Upper lobe of left lung (tissue), 4 donors: ENCODE measurements around the gene DAG1.

ENCODE experiments used
- POLR2A ChIP-seq, 4 donors: fragments of 450-650 bp; IDR thresholded peaks; one replicate each; pipeline ENCODE4 v1.5.1; 2016 to 2017; ENCODE audit warnings: antibody characterized with exemption in 4 of 4, mild to moderate bottlenecking in 2 of 4
- TF ChIP-seq, protein P1 (sequence below), 6 experiments: fragments of 450-650 bp in 4 of 6; fragments of 200-600 bp in 2 of 6; sonication (generic) in 2 of 6; IDR thresholded peaks; one replicate each; pipeline ENCODE4 v1.5.1; 2016 to 2019; ENCODE audit warnings: antibody characterized with exemption in 6 of 6

DNA sequence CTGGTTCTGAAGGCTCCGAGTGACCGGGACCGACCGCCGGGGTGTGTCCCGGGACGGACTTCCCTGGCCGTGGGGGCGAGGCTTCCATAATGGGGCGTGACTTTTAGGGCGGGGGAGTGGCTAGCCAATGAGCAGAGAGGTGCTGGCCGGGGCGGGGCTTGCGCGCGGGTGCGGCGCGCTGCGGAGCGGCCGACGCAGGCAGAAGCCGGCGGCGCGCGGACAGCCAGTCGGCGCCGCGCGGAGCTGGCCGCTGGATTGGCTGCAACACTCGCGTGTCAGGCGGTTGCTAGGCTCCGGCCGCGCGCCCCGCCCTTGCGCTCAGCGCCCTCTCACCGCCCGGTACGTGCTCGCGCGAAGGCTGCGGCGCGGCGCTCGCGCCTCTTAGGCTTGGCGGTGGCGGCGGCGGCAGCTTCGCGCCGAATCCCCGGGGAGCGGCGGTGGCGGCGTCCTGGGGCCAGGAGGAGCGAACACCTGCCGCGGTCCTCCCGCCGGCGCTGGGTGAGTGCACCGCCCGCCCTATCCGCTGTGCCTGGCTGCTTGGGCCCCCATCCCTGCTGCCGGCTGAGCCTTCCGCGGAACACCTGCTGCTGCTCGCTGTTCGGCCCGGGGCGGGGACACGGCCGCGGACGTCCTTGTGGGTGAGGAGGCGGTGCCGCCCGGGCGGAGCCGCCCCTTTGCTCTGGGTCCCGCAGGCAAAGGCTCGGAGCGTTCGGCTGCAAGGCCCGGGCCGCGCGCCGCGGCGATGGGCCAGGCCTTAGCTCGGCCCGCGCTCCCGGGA is at the start of gene DAG1:
- TF ChIP-seq, protein P1, sequence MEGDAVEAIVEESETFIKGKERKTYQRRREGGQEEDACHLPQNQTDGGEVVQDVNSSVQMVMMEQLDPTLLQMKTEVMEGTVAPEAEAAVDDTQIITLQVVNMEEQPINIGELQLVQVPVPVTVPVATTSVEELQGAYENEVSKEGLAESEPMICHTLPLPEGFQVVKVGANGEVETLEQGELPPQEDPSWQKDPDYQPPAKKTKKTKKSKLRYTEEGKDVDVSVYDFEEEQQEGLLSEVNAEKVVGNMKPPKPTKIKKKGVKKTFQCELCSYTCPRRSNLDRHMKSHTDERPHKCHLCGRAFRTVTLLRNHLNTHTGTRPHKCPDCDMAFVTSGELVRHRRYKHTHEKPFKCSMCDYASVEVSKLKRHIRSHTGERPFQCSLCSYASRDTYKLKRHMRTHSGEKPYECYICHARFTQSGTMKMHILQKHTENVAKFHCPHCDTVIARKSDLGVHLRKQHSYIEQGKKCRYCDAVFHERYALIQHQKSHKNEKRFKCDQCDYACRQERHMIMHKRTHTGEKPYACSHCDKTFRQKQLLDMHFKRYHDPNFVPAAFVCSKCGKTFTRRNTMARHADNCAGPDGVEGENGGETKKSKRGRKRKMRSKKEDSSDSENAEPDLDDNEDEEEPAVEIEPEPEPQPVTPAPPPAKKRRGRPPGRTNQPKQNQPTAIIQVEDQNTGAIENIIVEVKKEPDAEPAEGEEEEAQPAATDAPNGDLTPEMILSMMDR (IDR thresholded peaks at IDR 0.05): peak in 4 of 6 experiments; percentile 21 to 42 (median 32)
- TF ChIP-seq POLR2A (IDR thresholded peaks at IDR 0.05): peak in 3 of 4 donors; percentile 54 to 93 (median 69)
